WTC11 (cell line): ENCODE data around the gene FAU. TPM values are rescaled to one million over a fixed set of nuclear protein-coding genes. Genes with fewer than 3 reads are reported as not detected.

Source experiments
- ATAC-seq: fragments of 200-7000 bp; cut with Tn5 transposase; 2 replicates; pipeline ENCODE4 v1.10.0; 2021; ENCODE audit warnings: mild to moderate bottlenecking, moderate library complexity
- CTCF ChIA-PET: fragments of 300-600 bp; sonication (Branson Sonifier 250); formaldehyde crosslinking; loops from one replicate; lab custom pipeline; 2021; ENCODE audit warnings: antibody characterized with exemption; lab: Charles Lee
- POLR2A ChIA-PET: fragments of 350-600 bp; sonication (Branson Sonifier 250); formaldehyde crosslinking; loops from one replicate; lab custom pipeline; 2021; ENCODE audit warnings: antibody characterized with exemption; lab: Charles Lee
- DNase-seq: peaks from one replicate; pipeline ENCODE4 v3.0.0; 2021; ENCODE audit warnings: low spot score
- H3K27ac Mint-ChIP-seq: 2 replicates; pipeline ENCODE4 v1.8.0; 2021; ENCODE audit warnings: mixed read lengths
- H3K27me3 Mint-ChIP-seq: 2 replicates; pipeline ENCODE4 v1.8.0; 2021; ENCODE audit warnings: low read depth, mild to moderate bottlenecking, moderate library complexity, mixed read lengths
- H3K36me3 Mint-ChIP-seq: 2 replicates; pipeline ENCODE4 v1.8.0; 2021; ENCODE audit warnings: mixed read lengths
- H3K4me1 Mint-ChIP-seq: 2 replicates; pipeline ENCODE4 v1.8.0; 2022; ENCODE audit warnings: mixed read lengths
- H3K4me3 Mint-ChIP-seq: 2 replicates; pipeline ENCODE4 v1.8.0; 2021; ENCODE audit warnings: mild to moderate bottlenecking, moderate library complexity, mixed read lengths
- H3K9me3 Mint-ChIP-seq: 2 replicates; pipeline ENCODE4 v1.8.0; 2021; ENCODE audit warnings: mixed read lengths
- CREB1 ChIP-seq: sonication (generic); formaldehyde crosslinking; IDR thresholded peaks from 2 replicates; pipeline ENCODE4 v1.8.0; 2023; ENCODE audit warnings: mild to moderate bottlenecking, missing genetic modification reagents
- ELF4 ChIP-seq: sonication (generic); formaldehyde crosslinking; IDR thresholded peaks from 2 replicates; pipeline ENCODE4 v1.8.1; 2022; ENCODE audit warnings: low read depth, mild to moderate bottlenecking, moderate library complexity, missing genetic modification reagents
- ETV6 ChIP-seq: sonication (generic); formaldehyde crosslinking; IDR thresholded peaks from 2 replicates; pipeline ENCODE4 v1.8.1; 2022; ENCODE audit warnings: mild to moderate bottlenecking, missing genetic modification reagents
- FOXK1 ChIP-seq: sonication (generic); formaldehyde crosslinking; IDR thresholded peaks from 2 replicates; pipeline ENCODE4 v1.8.0; 2022; ENCODE audit warnings: mild to moderate bottlenecking, moderate library complexity, missing genetic modification reagents
- FOXP1 ChIP-seq: sonication (generic); formaldehyde crosslinking; IDR thresholded peaks from 2 replicates; pipeline ENCODE4 v1.8.0; 2022; ENCODE audit warnings: missing genetic modification reagents, mild to moderate bottlenecking, moderate library complexity, borderline replicate concordance
- GABPB1 ChIP-seq: sonication (generic); formaldehyde crosslinking; IDR thresholded peaks from 2 replicates; pipeline ENCODE4 v1.8.1; 2023; ENCODE audit warnings: mild to moderate bottlenecking, missing genetic modification reagents
- HMGA2 ChIP-seq: fragments of 250-450 bp; sonication (Bioruptor Pico); IDR thresholded peaks from 2 replicates; pipeline ENCODE4 v1.4.0; 2021; ENCODE audit warnings: mild to moderate bottlenecking, moderate library complexity
- JUN ChIP-seq: sonication (generic); formaldehyde crosslinking; IDR thresholded peaks from 2 replicates; pipeline ENCODE4 v1.8.0; 2023; ENCODE audit warnings: mild to moderate bottlenecking, missing genetic modification reagents
- NFATC4 ChIP-seq: fragments of 250-450 bp; sonication (Bioruptor Pico); IDR thresholded peaks from 2 replicates; pipeline ENCODE4 v1.9.0; 2021; ENCODE audit warnings: mild to moderate bottlenecking
- OVOL2 ChIP-seq: fragments of 250-450 bp; sonication (Bioruptor Pico); IDR thresholded peaks from 2 replicates; pipeline ENCODE4 v1.9.0; 2021; ENCODE audit warnings: mild to moderate bottlenecking, borderline replicate concordance
- SP1 ChIP-seq: sonication (generic); formaldehyde crosslinking; conservative IDR thresholded peaks from 2 replicates; pipeline ENCODE4 v1.8.1; 2022; ENCODE audit warnings: missing genetic modification reagents
- TCF7 ChIP-seq: sonication (generic); formaldehyde crosslinking; IDR thresholded peaks from 2 replicates; pipeline ENCODE4 v1.8.0; 2022; ENCODE audit warnings: mild to moderate bottlenecking, low read depth, missing genetic modification reagents, moderate library complexity
- ZNF138 ChIP-seq: sonication (generic); formaldehyde crosslinking; conservative IDR thresholded peaks from 2 replicates; pipeline ENCODE4 v1.8.1; 2022; ENCODE audit warnings: mild to moderate bottlenecking, moderate library complexity, missing genetic modification reagents
- ZNF416 ChIP-seq: fragments of 250-450 bp; sonication (Bioruptor Pico); IDR thresholded peaks from 2 replicates; pipeline ENCODE4 v1.9.0; 2021; ENCODE audit warnings: mild to moderate bottlenecking, inconsistent platforms
- total RNA-seq: library from RNA; stranded (reverse); gene quantifications from 3 replicates; pipeline ENCODE4 v1.2.3, GENCODE V29; 2021
- TF ChIP-seq, protein P1 (sequence below): fragments of 250-450 bp; sonication (Bioruptor Pico); IDR thresholded peaks from 2 replicates; pipeline ENCODE4 v1.9.0; 2021; ENCODE audit warnings: mild to moderate bottlenecking
- TF ChIP-seq, protein P2 (sequence below): fragments of 250-450 bp; sonication (Bioruptor Pico); IDR thresholded peaks from 2 replicates; pipeline ENCODE4 v1.9.0; 2021; ENCODE audit warnings: mild to moderate bottlenecking
- TF ChIP-seq, protein P3 (sequence below): sonication (generic); formaldehyde crosslinking; IDR thresholded peaks from 2 replicates; pipeline ENCODE4 v1.8.1; 2023; ENCODE audit warnings: mild to moderate bottlenecking, missing genetic modification reagents, moderate library complexity
- TF ChIP-seq, protein P4 (sequence below): sonication (generic); formaldehyde crosslinking; IDR thresholded peaks from 2 replicates; pipeline ENCODE4 v1.8.1; 2022; ENCODE audit warnings: mild to moderate bottlenecking, moderate library complexity, missing genetic modification reagents
- TF ChIP-seq, protein P5 (sequence below): sonication (generic); formaldehyde crosslinking; IDR thresholded peaks from 2 replicates; pipeline ENCODE4 v1.8.0; 2022; ENCODE audit warnings: missing genetic modification reagents
- TF ChIP-seq, protein P6 (sequence below): fragments of 250-450 bp; sonication (Bioruptor Pico); IDR thresholded peaks from 2 replicates; pipeline ENCODE4 v1.9.0; 2021; ENCODE audit warnings: mild to moderate bottlenecking, borderline replicate concordance

FAU gene
- total RNA-seq, 1 experiment from 2014 or later, result 991 TPM

DNA sequence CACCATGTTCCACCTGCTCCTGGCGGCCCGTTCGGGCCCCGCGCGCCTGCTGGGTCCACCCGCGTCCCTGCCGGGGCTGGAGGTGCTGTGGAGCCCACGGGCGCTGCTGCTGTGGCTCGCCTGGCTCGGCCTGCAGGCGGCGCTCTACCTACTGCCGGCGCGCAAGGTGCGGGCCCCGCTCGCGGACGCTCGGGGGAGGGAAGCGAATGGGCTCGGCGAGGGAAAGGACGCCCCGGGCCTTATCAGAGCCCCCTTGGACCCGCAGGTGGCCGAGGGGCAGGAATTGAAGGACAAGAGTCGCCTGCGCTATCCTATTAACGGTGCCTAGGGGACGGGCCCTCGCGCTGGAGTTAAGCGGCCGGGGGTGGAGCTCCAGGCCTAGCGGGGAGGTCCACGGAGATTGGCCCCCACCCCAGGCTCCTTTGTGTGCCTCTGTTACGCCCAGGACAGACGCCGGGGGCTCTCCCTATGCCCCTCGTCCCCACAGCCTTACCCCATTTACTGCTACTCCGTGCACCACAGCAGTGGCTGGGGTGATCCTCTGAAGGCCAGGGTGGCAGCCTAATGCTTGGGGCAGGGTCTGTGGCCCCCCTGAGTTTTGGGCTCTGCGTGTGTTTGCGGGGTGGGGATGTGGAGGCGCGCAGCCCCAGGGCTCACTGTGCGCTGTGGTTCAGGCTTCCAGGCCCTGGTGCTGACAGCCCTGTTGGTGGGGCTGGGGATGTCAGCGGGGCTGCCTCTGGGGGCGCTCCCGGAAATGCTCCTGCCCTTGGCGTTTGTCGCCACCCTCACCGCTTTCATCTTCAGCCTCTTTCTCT lies 9.2 kb downstream of the FAU start (continued):
- TF ChIP-seq CREB1 (CRISPR knock-in tag) (0 out of 2 replicates have a peak, but pooled peaks have one; percentile 22), ZNF416 (CRISPR knock-in tag) (no peak; the same call in 1 of the 2 replicates), HMGA2 (CRISPR knock-in tag) (no peak; the same call in 1 of the 2 replicates), FOXP1 (peak; percentile 53; the same call in 1 of the 2 replicates)
- TF ChIP-seq, protein P1, sequence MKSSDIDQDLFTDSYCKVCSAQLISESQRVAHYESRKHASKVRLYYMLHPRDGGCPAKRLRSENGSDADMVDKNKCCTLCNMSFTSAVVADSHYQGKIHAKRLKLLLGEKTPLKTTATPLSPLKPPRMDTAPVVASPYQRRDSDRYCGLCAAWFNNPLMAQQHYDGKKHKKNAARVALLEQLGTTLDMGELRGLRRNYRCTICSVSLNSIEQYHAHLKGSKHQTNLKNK (CRISPR knock-in tag), result peak; percentile 5; the same call in 1 of the 2 replicates
- TF ChIP-seq, protein P2, sequence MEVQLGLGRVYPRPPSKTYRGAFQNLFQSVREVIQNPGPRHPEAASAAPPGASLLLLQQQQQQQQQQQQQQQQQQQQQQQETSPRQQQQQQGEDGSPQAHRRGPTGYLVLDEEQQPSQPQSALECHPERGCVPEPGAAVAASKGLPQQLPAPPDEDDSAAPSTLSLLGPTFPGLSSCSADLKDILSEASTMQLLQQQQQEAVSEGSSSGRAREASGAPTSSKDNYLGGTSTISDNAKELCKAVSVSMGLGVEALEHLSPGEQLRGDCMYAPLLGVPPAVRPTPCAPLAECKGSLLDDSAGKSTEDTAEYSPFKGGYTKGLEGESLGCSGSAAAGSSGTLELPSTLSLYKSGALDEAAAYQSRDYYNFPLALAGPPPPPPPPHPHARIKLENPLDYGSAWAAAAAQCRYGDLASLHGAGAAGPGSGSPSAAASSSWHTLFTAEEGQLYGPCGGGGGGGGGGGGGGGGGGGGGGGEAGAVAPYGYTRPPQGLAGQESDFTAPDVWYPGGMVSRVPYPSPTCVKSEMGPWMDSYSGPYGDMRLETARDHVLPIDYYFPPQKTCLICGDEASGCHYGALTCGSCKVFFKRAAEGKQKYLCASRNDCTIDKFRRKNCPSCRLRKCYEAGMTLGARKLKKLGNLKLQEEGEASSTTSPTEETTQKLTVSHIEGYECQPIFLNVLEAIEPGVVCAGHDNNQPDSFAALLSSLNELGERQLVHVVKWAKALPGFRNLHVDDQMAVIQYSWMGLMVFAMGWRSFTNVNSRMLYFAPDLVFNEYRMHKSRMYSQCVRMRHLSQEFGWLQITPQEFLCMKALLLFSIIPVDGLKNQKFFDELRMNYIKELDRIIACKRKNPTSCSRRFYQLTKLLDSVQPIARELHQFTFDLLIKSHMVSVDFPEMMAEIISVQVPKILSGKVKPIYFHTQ (CRISPR knock-in tag), result peak; percentile 39; the same call in 1 of the 2 replicates
- TF ChIP-seq, protein P3, sequence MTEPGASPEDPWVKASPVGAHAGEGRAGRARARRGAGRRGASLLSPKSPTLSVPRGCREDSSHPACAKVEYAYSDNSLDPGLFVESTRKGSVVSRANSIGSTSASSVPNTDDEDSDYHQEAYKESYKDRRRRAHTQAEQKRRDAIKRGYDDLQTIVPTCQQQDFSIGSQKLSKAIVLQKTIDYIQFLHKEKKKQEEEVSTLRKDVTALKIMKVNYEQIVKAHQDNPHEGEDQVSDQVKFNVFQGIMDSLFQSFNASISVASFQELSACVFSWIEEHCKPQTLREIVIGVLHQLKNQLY (CRISPR knock-in tag), result 0 out of 2 replicates have a peak, but pooled peaks have one; percentile 18
- TF ChIP-seq, all 79 proteins: peak for 17

DNA sequence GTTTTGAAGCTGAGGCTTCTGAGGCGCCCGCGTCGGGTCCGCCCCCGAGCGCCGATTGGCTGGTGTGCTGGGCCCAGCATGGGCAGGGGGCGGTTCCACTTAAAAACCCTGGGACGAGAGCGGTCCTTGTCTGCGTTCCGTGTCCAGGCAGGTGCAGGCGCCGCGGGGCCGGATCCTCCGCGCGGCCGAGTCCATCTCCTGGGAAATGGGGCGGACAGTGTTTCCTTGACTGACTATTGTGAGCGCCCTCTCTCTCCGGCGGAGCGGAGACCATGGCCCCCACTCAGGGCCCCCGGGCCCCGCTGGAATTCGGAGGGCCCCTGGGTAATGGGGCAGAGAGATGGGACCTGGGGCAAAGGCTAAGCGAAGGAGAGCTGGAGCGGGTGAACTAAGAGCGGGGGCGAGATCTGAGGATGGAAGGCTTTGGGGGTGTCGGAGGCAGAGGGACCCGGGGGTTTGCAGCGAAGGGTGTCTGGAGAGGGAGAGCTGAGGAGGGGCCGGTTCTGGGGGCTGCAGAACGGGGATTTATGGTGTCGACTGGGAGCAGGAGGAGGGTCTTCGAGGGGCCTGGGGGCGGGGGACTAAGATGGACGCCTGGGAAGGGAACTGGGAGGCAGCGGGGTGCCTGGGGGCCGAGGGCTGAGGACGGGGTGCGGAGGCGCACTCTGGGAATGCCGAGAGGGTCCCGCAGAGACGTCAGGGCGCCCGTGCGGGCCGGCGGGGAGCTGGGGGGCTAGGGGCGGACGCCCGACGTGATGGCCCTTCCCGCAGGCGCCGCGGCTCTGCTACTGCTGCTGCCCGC lies 10.0 kb downstream of the FAU start, which contains the start of gene TM7SF2:
Gene TM7SF2 (plus strand): TSS at position 129 of the 802 bp plus-strand sequence. CDS start 144 bp downstream, at position 273.
- Mint-ChIP-seq H3K27me3 (no peaks in the 10 kb centered on the region), H3K27ac (peak within 1 kb of the TSS; percentile 89), H3K9me3 (no peaks in the 10 kb centered on the region), H3K4me1 (peaks cover 17% of the 10 kb centered on the region), H3K36me3 (no peaks in the 10 kb centered on the region; the same call in 1 of the 2 replicates), H3K4me3 (peak within 1 kb of the TSS; percentile 91)
- CTCF ChIA-PET, result interaction anchor here (0.6 to 4.8 kb wide), 28 partner anchors 9 to 352 kb away, joined by 3 to 104 read pairs (median 5); partner anchors contain the start of genes ARL2, BATF2, CAPN1 and FAU
- ATAC-seq, result peak; percentile 77
- POLR2A ChIA-PET, result interaction anchor here (1.0 to 2.2 kb wide), 8 partner anchors 9 to 70 kb away, joined by 3 to 19 read pairs (median 6); partner anchors contain the start of genes CAPN1, FAU, MRPL49 and VPS51
- peak; percentile 97 for DNase-seq
- peak; percentile 80; the same call in 1 of the 2 replicates for TF ChIP-seq NFATC4 (CRISPR knock-in tag)
- peak; percentile 44; the same call in 1 of the 2 replicates for TF ChIP-seq ZNF416 (CRISPR knock-in tag)
- TF ChIP-seq, protein P4, sequence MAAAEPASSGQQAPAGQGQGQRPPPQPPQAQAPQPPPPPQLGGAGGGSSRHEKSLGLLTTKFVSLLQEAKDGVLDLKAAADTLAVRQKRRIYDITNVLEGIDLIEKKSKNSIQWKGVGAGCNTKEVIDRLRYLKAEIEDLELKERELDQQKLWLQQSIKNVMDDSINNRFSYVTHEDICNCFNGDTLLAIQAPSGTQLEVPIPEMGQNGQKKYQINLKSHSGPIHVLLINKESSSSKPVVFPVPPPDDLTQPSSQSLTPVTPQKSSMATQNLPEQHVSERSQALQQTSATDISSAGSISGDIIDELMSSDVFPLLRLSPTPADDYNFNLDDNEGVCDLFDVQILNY (CRISPR knock-in tag), result peak; percentile 68
- no peak for TF ChIP-seq ZNF138 (CRISPR knock-in tag)
- TF ChIP-seq, protein P5, sequence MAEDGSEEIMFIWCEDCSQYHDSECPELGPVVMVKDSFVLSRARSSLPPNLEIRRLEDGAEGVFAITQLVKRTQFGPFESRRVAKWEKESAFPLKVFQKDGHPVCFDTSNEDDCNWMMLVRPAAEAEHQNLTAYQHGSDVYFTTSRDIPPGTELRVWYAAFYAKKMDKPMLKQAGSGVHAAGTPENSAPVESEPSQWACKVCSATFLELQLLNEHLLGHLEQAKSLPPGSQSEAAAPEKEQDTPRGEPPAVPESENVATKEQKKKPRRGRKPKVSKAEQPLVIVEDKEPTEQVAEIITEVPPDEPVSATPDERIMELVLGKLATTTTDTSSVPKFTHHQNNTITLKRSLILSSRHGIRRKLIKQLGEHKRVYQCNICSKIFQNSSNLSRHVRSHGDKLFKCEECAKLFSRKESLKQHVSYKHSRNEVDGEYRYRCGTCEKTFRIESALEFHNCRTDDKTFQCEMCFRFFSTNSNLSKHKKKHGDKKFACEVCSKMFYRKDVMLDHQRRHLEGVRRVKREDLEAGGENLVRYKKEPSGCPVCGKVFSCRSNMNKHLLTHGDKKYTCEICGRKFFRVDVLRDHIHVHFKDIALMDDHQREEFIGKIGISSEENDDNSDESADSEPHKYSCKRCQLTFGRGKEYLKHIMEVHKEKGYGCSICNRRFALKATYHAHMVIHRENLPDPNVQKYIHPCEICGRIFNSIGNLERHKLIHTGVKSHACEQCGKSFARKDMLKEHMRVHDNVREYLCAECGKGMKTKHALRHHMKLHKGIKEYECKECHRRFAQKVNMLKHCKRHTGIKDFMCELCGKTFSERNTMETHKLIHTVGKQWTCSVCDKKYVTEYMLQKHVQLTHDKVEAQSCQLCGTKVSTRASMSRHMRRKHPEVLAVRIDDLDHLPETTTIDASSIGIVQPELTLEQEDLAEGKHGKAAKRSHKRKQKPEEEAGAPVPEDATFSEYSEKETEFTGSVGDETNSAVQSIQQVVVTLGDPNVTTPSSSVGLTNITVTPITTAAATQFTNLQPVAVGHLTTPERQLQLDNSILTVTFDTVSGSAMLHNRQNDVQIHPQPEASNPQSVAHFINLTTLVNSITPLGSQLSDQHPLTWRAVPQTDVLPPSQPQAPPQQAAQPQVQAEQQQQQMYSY (CRISPR knock-in tag), result peak; percentile 52; the same call in 1 of the 2 replicates
- TF ChIP-seq GABPB1 (CRISPR knock-in tag), result no peak
- no peak for TF ChIP-seq ETV6 (CRISPR knock-in tag)
- no peak for TF ChIP-seq ELF4 (CRISPR knock-in tag)
- TF ChIP-seq, protein P6, sequence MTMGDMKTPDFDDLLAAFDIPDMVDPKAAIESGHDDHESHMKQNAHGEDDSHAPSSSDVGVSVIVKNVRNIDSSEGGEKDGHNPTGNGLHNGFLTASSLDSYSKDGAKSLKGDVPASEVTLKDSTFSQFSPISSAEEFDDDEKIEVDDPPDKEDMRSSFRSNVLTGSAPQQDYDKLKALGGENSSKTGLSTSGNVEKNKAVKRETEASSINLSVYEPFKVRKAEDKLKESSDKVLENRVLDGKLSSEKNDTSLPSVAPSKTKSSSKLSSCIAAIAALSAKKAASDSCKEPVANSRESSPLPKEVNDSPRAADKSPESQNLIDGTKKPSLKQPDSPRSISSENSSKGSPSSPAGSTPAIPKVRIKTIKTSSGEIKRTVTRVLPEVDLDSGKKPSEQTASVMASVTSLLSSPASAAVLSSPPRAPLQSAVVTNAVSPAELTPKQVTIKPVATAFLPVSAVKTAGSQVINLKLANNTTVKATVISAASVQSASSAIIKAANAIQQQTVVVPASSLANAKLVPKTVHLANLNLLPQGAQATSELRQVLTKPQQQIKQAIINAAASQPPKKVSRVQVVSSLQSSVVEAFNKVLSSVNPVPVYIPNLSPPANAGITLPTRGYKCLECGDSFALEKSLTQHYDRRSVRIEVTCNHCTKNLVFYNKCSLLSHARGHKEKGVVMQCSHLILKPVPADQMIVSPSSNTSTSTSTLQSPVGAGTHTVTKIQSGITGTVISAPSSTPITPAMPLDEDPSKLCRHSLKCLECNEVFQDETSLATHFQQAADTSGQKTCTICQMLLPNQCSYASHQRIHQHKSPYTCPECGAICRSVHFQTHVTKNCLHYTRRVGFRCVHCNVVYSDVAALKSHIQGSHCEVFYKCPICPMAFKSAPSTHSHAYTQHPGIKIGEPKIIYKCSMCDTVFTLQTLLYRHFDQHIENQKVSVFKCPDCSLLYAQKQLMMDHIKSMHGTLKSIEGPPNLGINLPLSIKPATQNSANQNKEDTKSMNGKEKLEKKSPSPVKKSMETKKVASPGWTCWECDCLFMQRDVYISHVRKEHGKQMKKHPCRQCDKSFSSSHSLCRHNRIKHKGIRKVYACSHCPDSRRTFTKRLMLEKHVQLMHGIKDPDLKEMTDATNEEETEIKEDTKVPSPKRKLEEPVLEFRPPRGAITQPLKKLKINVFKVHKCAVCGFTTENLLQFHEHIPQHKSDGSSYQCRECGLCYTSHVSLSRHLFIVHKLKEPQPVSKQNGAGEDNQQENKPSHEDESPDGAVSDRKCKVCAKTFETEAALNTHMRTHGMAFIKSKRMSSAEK (CRISPR knock-in tag), result peak; percentile 7; the same call in 1 of the 2 replicates
- peak; percentile 34; the same call in 1 of the 2 replicates for TF ChIP-seq TCF7
- peak; percentile 35 for TF ChIP-seq FOXK1 (CRISPR knock-in tag)
- peak; percentile 91 for TF ChIP-seq SP1 (CRISPR knock-in tag)
- TF ChIP-seq OVOL2, result no peak
- peak; percentile 74; the same call in 1 of the 2 replicates for TF ChIP-seq JUN (CRISPR knock-in tag)
